PC-3 (cell line): ENCODE data around the gene HSPA1A.

ENCODE experiments used
- EZH2phosphoT487 ChIP-seq: fragments of 300-600 bp; sonication (generic); IDR thresholded peaks from 2 replicates; pipeline ENCODE4 v1.6.1; 2018; ENCODE audit warnings: mild to moderate bottlenecking, antibody characterized with exemption, low read length, borderline replicate concordance
- TF ChIP-seq, protein P1 (sequence below): fragments of 300-600 bp; sonication (generic); conservative IDR thresholded peaks from 2 replicates; pipeline ENCODE4 v1.5.1; 2017; ENCODE audit warnings: antibody characterized with exemption, low read depth, mild to moderate bottlenecking, low read length

GRCh38 chr6:31765559-31765909 is 49.8 kb upstream of the HSPA1A start:
- TF ChIP-seq, protein P1, sequence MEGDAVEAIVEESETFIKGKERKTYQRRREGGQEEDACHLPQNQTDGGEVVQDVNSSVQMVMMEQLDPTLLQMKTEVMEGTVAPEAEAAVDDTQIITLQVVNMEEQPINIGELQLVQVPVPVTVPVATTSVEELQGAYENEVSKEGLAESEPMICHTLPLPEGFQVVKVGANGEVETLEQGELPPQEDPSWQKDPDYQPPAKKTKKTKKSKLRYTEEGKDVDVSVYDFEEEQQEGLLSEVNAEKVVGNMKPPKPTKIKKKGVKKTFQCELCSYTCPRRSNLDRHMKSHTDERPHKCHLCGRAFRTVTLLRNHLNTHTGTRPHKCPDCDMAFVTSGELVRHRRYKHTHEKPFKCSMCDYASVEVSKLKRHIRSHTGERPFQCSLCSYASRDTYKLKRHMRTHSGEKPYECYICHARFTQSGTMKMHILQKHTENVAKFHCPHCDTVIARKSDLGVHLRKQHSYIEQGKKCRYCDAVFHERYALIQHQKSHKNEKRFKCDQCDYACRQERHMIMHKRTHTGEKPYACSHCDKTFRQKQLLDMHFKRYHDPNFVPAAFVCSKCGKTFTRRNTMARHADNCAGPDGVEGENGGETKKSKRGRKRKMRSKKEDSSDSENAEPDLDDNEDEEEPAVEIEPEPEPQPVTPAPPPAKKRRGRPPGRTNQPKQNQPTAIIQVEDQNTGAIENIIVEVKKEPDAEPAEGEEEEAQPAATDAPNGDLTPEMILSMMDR, result no peak
- no peak for TF ChIP-seq EZH2phosphoT487
